ENCODE data around the gene PHRF1. TPM values are rescaled to one million over a fixed set of nuclear protein-coding genes. Genes with fewer than 3 reads are reported as not detected.
A peak's percentile ranks its signal among the peaks of the same experiment; 100 is the strongest.

The PHRF1 gene
- total and polyA plus RNA-seq, 2 donors (not counting 3 experiments of a cell fraction or from before 2014, with no cell fraction given), result 14.2 to 39.4 TPM

- Histone ChIP-seq H4K20me1 (replicated peaks; ENCODE audit: control insufficient read depth, extremely low read depth, insufficient read depth, low read length) (no peaks in the 10 kb centered on the region), H3K79me2 (ENCODE audit: control insufficient read depth, insufficient read depth, low read length) (peaks cover 16% of the 10 kb centered on the region), H3K9me1 (replicated peaks; ENCODE audit: control insufficient read depth, extremely low read depth, insufficient read depth, low read length) (no peaks in the 10 kb centered on the region), H3K9me3 (replicated peaks; ENCODE audit: control insufficient read depth, insufficient read depth, low read length) (no peaks in the 10 kb centered on the region), H3K4me2 (ENCODE audit: insufficient read depth, low read length) (no peak overlapping the region), H3K9ac (replicated peaks; ENCODE audit: extremely low read depth, insufficient read depth, low read length) (no peak overlapping the region), H2AFZ (ENCODE audit: low read depth, low read length) (no peak overlapping the region), H3K36me3 (ENCODE audit: control insufficient read depth in 2 of 2, extremely low read depth in 1 of 2, insufficient read depth in 2 of 2, low read length in 2 of 2) (peaks cover 4 to 15% of the 10 kb centered on the region in 2 experiments), H3K27me3 (ENCODE audit: control insufficient read depth in 2 of 2, insufficient read depth in 2 of 2, low read length in 2 of 2) (no peaks in the 10 kb centered on the region), H3K27ac (ENCODE audit: insufficient read depth, low read depth, low read length) (no peak overlapping the region), H3K4me3 (replicated peaks in 1 of 3; ENCODE audit: insufficient read depth in 1 of 3, low read depth in 1 of 3, low read length in 3 of 3) (peak overlapping the region in 2 of 3 experiments; percentile 54 to 74), H3K4me1 (ENCODE audit: control insufficient read depth, extremely low read depth, insufficient read depth, low read length) (peaks cover 7% of the 10 kb centered on the region)
- intact Hi-C loops (cut with micrococcal nuclease), result loop anchor here (2.0 to 5.0 kb wide), 2 partner anchors 16 to 162 kb away; partner anchors contain the start of genes DEAF1 and TMEM80
- ChIA-PET POLR2A (no interaction called here), CTCF (interaction anchor here (2.1 kb wide), 1 partner anchor 20 kb away, joined by 11 read pairs; no protein-coding TSS in a partner anchor)
- DNase-seq (ENCODE audit: low read depth, low spot score) (no peak), FAIRE-seq (no peak)
- dilution Hi-C loops (cut with MboI; ENCODE audit: extremely low pct_ligation_motif_present, low sequenced_read_pairs), result no loop called here
- TF ChIP-seq FOS (IDR thresholded peaks at IDR 0.05; ENCODE audit: borderline replicate concordance, insufficient read depth, low read length) (no peak), CTCF (IDR thresholded peaks at IDR 0.05; ENCODE audit: extremely low read depth in 1 of 2, insufficient read depth in 1 of 2, low read depth in 1 of 2, low read length in 2 of 2) (peak in 1 of 2 donors; percentile 10)
- BruUV-seq (replicated peaks), result no TSS peak
Observed at GRCh38 chr11:535210-535518, 41.1 kb upstream of the PHRF1 start.

- DNase-seq (ENCODE audit: low read depth, low spot score) (peak; percentile 94), FAIRE-seq (peak; percentile 83)
- dilution Hi-C loops (cut with MboI; ENCODE audit: extremely low pct_ligation_motif_present, low sequenced_read_pairs) (no loop called here), intact Hi-C loops (cut with micrococcal nuclease) (loop anchor here (2.0 to 5.0 kb wide), 3 partner anchors 17 to 162 kb away; partner anchors contain the start of genes DEAF1, LMNTD2, RASSF7 and TMEM80)
- no peaks in the 10 kb centered on the region for H3K9me1 ChIP-seq (replicated peaks; ENCODE audit: control insufficient read depth, extremely low read depth, insufficient read depth, low read length)
- peak within 1 kb of the TSS; percentile 68 for H2AFZ ChIP-seq (ENCODE audit: low read depth, low read length)
- TF ChIP-seq POLR2A (IDR thresholded peaks at IDR 0.05; ENCODE audit: low read depth, low read length) (peak; percentile 87), POLR2AphosphoS5 (IDR thresholded peaks at IDR 0.05; ENCODE audit: insufficient read depth, low read depth, low read length) (peak; percentile 94), FOS (IDR thresholded peaks at IDR 0.05; ENCODE audit: borderline replicate concordance, insufficient read depth, low read length) (no peak)
- H3K9ac ChIP-seq (replicated peaks; ENCODE audit: extremely low read depth, insufficient read depth, low read length), result peak within 1 kb of the TSS; percentile 58
- H3K36me3 ChIP-seq (ENCODE audit: control insufficient read depth in 2 of 2, extremely low read depth in 1 of 2, insufficient read depth in 2 of 2, low read length in 2 of 2), result peaks cover 4 to 15% of the 10 kb centered on the region in 2 experiments
- ChIA-PET POLR2A (no interaction called here), CTCF (interaction anchor here (1.0 to 2.1 kb wide), 3 partner anchors 19 to 191 kb away, joined by 3 to 11 read pairs (median 4); partner anchors contain the start of gene PHRF1)
- H3K4me3 ChIP-seq (replicated peaks in 1 of 3; ENCODE audit: insufficient read depth in 1 of 3, low read depth in 1 of 3, low read length in 3 of 3), result peak within 1 kb of the TSS; percentile 54 to 74 (median 69)
- no peak within 1 kb of the TSS for H3K27ac ChIP-seq (ENCODE audit: insufficient read depth, low read depth, low read length)
- H3K27me3 ChIP-seq (ENCODE audit: control insufficient read depth in 2 of 2, insufficient read depth in 2 of 2, low read length in 2 of 2), result no peaks in the 10 kb centered on the region
- H3K9me3 ChIP-seq (replicated peaks; ENCODE audit: control insufficient read depth, insufficient read depth, low read length), result no peaks in the 10 kb centered on the region
- peak within 1 kb of the TSS; percentile 37 for H3K4me2 ChIP-seq (ENCODE audit: insufficient read depth, low read length)
- H3K4me1 ChIP-seq (ENCODE audit: control insufficient read depth, extremely low read depth, insufficient read depth, low read length), result peaks cover 7% of the 10 kb centered on the region
- peaks cover 16% of the 10 kb centered on the region for H3K79me2 ChIP-seq (ENCODE audit: control insufficient read depth, insufficient read depth, low read length)
- H4K20me1 ChIP-seq (replicated peaks; ENCODE audit: control insufficient read depth, extremely low read depth, insufficient read depth, low read length), result no peaks in the 10 kb centered on the region
- no TSS peak for BruUV-seq (replicated peaks)
Observed at GRCh38 chr11:535519-536454, 40.5 kb upstream of the PHRF1 start, which contains the start of gene HRAS. Gene HRAS, minus strand, starts transcription at chr11:535576.
